Suprapubic skin (tissue), 3 donors: ENCODE measurements around the gene SEMA3D.

ENCODE experiments used
- CTCF ChIP-seq, 2 donors: fragments of 200-600 bp in 1 of 2; fragments of 450-650 bp in 1 of 2; sonication (generic) in 1 of 2; IDR thresholded peaks; one replicate each; pipeline ENCODE4 v1.5.1; 2016 to 2019; ENCODE audit warnings: antibody characterized with exemption in 2 of 2, mild to moderate bottlenecking in 1 of 2, moderate library complexity in 1 of 2
- EP300 ChIP-seq: sonication (generic); formaldehyde crosslinking; IDR thresholded peaks from one replicate; pipeline ENCODE4 v1.6.1; 2017; ENCODE audit warnings: antibody characterized with exemption
- POLR2A ChIP-seq, 2 donors: fragments of 450-650 bp; IDR thresholded peaks; one replicate each; pipeline ENCODE4 v1.6.1; 2017; ENCODE audit warnings: antibody characterized with exemption in 2 of 2, mild to moderate bottlenecking in 2 of 2, moderate library complexity in 2 of 2

GRCh38 chr7:84998665-84999064 is 188.2 kb downstream of the SEMA3D start:
- TF ChIP-seq POLR2A (IDR thresholded peaks at IDR 0.05) (no peak), EP300 (no peak), CTCF (IDR thresholded peaks at IDR 0.05) (no peak)
